ENCODE measurements around the gene TMEM51. TPM values are rescaled to one million over a fixed set of nuclear protein-coding genes. Genes with fewer than 3 reads are reported as not detected.

TMEM51 gene
- total and polyA plus RNA-seq, 9 of the 15 experiments (the other 6 are each of a cell fraction or from before 2014, with no cell fraction given) = 0.06 to 1.4 (median 0.58) TPM

GRCh38 chr1:15260418-15261154, 107.0 kb downstream of the TMEM51 start:
- Histone ChIP-seq H3K9me1 (ENCODE audit: control insufficient read depth, insufficient read depth, low read length) (no peaks in the 10 kb centered on the region), H3K79me2 (ENCODE audit: control insufficient read depth, insufficient read depth, low read length) (no peaks in the 10 kb centered on the region), H3K27me3 (ENCODE audit: control insufficient read depth in 2 of 2, insufficient read depth in 2 of 2, low read length in 2 of 2) (peaks cover 4 to 24% of the 10 kb centered on the region in 2 experiments; a peak in 3 of 5 replicates), H4K20me1 (replicated peaks; ENCODE audit: control insufficient read depth, insufficient read depth, low read length) (no peaks in the 10 kb centered on the region; the same call in 1 of the 2 replicates), H3K4me2 (ENCODE audit: insufficient read depth, low read length) (peak overlapping the region; percentile 32), H3K9me3 (replicated peaks; ENCODE audit: control insufficient read depth, insufficient read depth, low read depth, low read length) (peaks cover 3% of the 10 kb centered on the region; the same call in 1 of the 2 replicates), H2AFZ (ENCODE audit: low read depth, low read length) (no peak overlapping the region), H3K27ac (ENCODE audit: extremely low read depth, low read depth, low read length) (no peak overlapping the region), H3K4me1 (replicated peaks in 1 of 2; ENCODE audit: control insufficient read depth in 2 of 2, insufficient read depth in 2 of 2, low read length in 2 of 2) (peaks cover 6 to 23% of the 10 kb centered on the region in 2 experiments; a peak in 4 of 5 replicates), H3K9ac (ENCODE audit: insufficient read depth in 1 of 2, low read depth in 2 of 2, low read length in 2 of 2) (no peak overlapping the region), H3K36me3 (ENCODE audit: control insufficient read depth, insufficient read depth, low read length) (no peaks in the 10 kb centered on the region), H3K4me3 (no peak overlapping the region)
- WGBS (ENCODE audit: insufficient coverage, low coverage, missing lambda C conversion rate) = under 1% methylated on average over 12 of the region's 12 CpGs
- ATAC-seq = peak; percentile 75
- in situ Hi-C loops (cut with MboI) (no loop called here), intact Hi-C loops (cut with micrococcal nuclease) (no loop called here)
- no TSS peak for BruUV-seq (replicated peaks)
- DNase-seq (ENCODE audit: extremely low read depth in 1 of 4, low spot score in 3 of 4) = peak; percentile 62 to 75 (median 68)
- POLR2A ChIA-PET = interaction anchor here (0.6 to 1.3 kb wide), 4 partner anchors 14 to 22 kb away, joined by 3 read pairs; no protein-coding TSS in a partner anchor
- peak; percentile 72 for FAIRE-seq
- CTCF ChIA-PET (ENCODE audit: low intra/inter-chr PET ratio) = no interaction called here
- TF ChIP-seq TAF9B (IDR thresholded peaks at IDR 0.05; ENCODE audit: partially characterized antibody) (no peak), ATF3 (IDR thresholded peaks at IDR 0.05) (peak; percentile 98), ATF3 (CRISPR knock-in tag; conservative IDR thresholded peaks at IDR 0.05) (peak; percentile 91; the same call in 1 of the 2 replicates), PKNOX1 (IDR thresholded peaks at IDR 0.05) (peak; percentile 61), RFX5 (IDR thresholded peaks at IDR 0.05; ENCODE audit: low read depth, low read length) (no peak), FOXK2 (conservative IDR thresholded peaks at IDR 0.05 in 1 of 2, IDR thresholded peaks at IDR 0.05 in 1 of 2; ENCODE audit: low read depth in 2 of 2) (peak; percentile 32 to 59; a peak in 3 of 4 replicates), ZNF583 (CRISPR knock-in tag; IDR thresholded peaks at IDR 0.05) (peak; percentile 75; the same call in 1 of the 2 replicates), HMBOX1 (IDR thresholded peaks at IDR 0.05) (peak; percentile 97), VEZF1 (CRISPR knock-in tag; IDR thresholded peaks at IDR 0.05) (peak; percentile 72), CAMTA2 (CRISPR knock-in tag; conservative IDR thresholded peaks at IDR 0.05) (no peak), CREM (IDR thresholded peaks at IDR 0.05; ENCODE audit: low read depth) (peak; percentile 56; the same call in 1 of the 2 replicates), NFE2 (IDR thresholded peaks at IDR 0.05; ENCODE audit: low read depth) (peak; percentile 49; the same call in 1 of the 2 replicates), ZNF449 (CRISPR knock-in tag; IDR thresholded peaks at IDR 0.05) (no peak), SMARCC2 (IDR thresholded peaks at IDR 0.05; ENCODE audit: low read depth) (peak; percentile 89)
